ENCODE measurements around the gene MYL12B. TPM values are rescaled to one million over a fixed set of nuclear protein-coding genes. Genes with fewer than 3 reads are reported as not detected.
A peak's percentile ranks its signal among the peaks of the same experiment; 100 is the strongest.

The MYL12B gene
- total RNA-seq, 1 experiment from 2014 or later, result 166 TPM

- TF ChIP-seq CTCF (conservative IDR thresholded peaks at IDR 0.05), result peak; percentile 93
- Histone ChIP-seq H2AFZ (ENCODE audit: low read length) (no peak overlapping the region), H3K9ac (ENCODE audit: extremely low read depth, insufficient read length, low read length) (peak overlapping the region; percentile 89), H3K27me3 (ENCODE audit: insufficient read depth, low read length) (no peaks in the 10 kb centered on the region), H2AK5ac (ENCODE audit: insufficient read length, low read length) (no peak overlapping the region), H3K4me1 (ENCODE audit: insufficient read depth, low read length) (no peaks in the 10 kb centered on the region), H2BK5ac (ENCODE audit: insufficient read length, low read length) (no peak overlapping the region), H3K18ac (ENCODE audit: insufficient read length, low read depth, low read length) (peak overlapping the region; percentile 86), H3K56ac (ENCODE audit: insufficient read length, low read depth, low read length) (peak overlapping the region; percentile 15), H3K4me2 (ENCODE audit: insufficient read depth, insufficient read length, low read length) (peak overlapping the region; percentile 88), H3K14ac (ENCODE audit: insufficient read depth, low read length) (peak overlapping the region; percentile 93), H3K79me1 (ENCODE audit: insufficient read depth, low read depth, low read length, poor library complexity, severe bottlenecking) (no peaks in the 10 kb centered on the region), H3K9me3 (ENCODE audit: control insufficient read depth, low read depth, low read length) (no peaks in the 10 kb centered on the region), H3T11ph (ENCODE audit: low read length) (no peak overlapping the region), H2BK120ac (ENCODE audit: low read depth, low read length, poor library complexity, severe bottlenecking) (no peak overlapping the region), H2BK20ac (ENCODE audit: low read depth, low read length, poor library complexity, severe bottlenecking) (no peak overlapping the region), H4K91ac (ENCODE audit: insufficient read length, low read depth, low read length) (no peak overlapping the region), H4K5ac (ENCODE audit: insufficient read length, low read depth, low read length) (no peak overlapping the region), H3K79me2 (ENCODE audit: insufficient read depth, low read length) (no peaks in the 10 kb centered on the region), H4K8ac (replicated peaks; ENCODE audit: insufficient read length, low read depth, low read length) (peak overlapping the region; percentile 3), H2BK12ac (ENCODE audit: insufficient read length, low read depth, low read length) (no peak overlapping the region), H4K20me1 (ENCODE audit: control insufficient read depth, insufficient read depth, insufficient read length) (no peaks in the 10 kb centered on the region), H2BK15ac (ENCODE audit: low read depth, low read length) (no peak overlapping the region), H3K23me2 (ENCODE audit: insufficient read length, low read depth, low read length, poor library complexity, severe bottlenecking) (peaks cover 5% of the 10 kb centered on the region), H3K23ac (ENCODE audit: insufficient read length, low read depth, low read length) (no peak overlapping the region), H3K4ac (ENCODE audit: low read depth, low read length) (no peak overlapping the region; the same call in 1 of the 2 replicates), H3K27ac (ENCODE audit: insufficient read length, low read depth, low read length) (peak overlapping the region; percentile 22)
- peaks cover 15 to 39% (median 23%) of the 10 kb centered on the region in 3 experiments for H3K36me3 Mint-ChIP-seq (ENCODE audit: insufficient read depth in 1 of 3, low read depth in 3 of 3)
- peak overlapping the region; percentile 96 for H3K4me3 Mint-ChIP-seq
- H3K27me3 Mint-ChIP-seq (ENCODE audit: low read depth), result no peaks in the 10 kb centered on the region; the same call in 1 of the 2 replicates
- H3K4me1 Mint-ChIP-seq, result peaks cover 4 to 15% of the 10 kb centered on the region in 2 experiments
- WGBS (ENCODE audit: extremely low coverage, insufficient read length, low lambda C conversion rate), result no CpG with 5 or more reads among the region's 18 CpGs
- DNase-seq, result peak; percentile 97
- peaks cover 11 to 29% of the 10 kb centered on the region in 2 experiments for H3K9me3 Mint-ChIP-seq
- H3K27ac Mint-ChIP-seq, result peak overlapping the region; percentile 82 to 99 (median 97)
These were observed 35.4 kb downstream of the MYL12B start for GRCh38 chr18:3297025-3297984.

All from H9 (cell line).